ENCODE data around the gene TLL1.

TLL1 gene

DNA sequence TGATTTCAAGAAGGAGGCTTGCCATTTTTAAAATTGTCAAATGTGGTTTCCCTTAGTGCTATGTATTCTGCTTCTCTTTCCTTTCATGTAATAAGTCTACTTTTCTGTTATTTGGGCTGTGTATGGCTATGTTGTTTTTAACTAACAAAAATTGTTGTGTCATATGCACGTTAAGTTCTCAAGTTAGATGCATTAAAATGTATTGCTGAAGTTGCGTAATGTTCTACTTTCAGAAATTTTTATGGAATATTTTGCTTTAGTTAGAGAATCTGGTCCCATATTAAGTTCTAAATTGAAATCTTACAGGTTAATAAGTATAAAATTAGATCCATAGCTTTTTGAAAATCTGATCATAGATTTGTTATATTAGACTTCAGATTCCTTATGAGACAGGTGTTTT is 133.2 kb downstream of the TLL1 start:
- no peak for TF ChIP-seq CTCF (IDR thresholded peaks at IDR 0.05; ENCODE audit: insufficient read depth, low read depth, low read length, missing control alignments)
- no peak for DNase-seq (ENCODE audit: low read depth)
- no peak overlapping the region for H3K4me3 ChIP-seq (ENCODE audit: low read length)

GRCh38 chr4:166008510-166008909 is 135.5 kb downstream of the TLL1 start:
- no peak for TF ChIP-seq CTCF (IDR thresholded peaks at IDR 0.05; ENCODE audit: insufficient read depth, low read depth, low read length, missing control alignments)
- H3K4me3 ChIP-seq (ENCODE audit: low read length) = no peak overlapping the region
- no peak for DNase-seq (ENCODE audit: low read depth)

DNA sequence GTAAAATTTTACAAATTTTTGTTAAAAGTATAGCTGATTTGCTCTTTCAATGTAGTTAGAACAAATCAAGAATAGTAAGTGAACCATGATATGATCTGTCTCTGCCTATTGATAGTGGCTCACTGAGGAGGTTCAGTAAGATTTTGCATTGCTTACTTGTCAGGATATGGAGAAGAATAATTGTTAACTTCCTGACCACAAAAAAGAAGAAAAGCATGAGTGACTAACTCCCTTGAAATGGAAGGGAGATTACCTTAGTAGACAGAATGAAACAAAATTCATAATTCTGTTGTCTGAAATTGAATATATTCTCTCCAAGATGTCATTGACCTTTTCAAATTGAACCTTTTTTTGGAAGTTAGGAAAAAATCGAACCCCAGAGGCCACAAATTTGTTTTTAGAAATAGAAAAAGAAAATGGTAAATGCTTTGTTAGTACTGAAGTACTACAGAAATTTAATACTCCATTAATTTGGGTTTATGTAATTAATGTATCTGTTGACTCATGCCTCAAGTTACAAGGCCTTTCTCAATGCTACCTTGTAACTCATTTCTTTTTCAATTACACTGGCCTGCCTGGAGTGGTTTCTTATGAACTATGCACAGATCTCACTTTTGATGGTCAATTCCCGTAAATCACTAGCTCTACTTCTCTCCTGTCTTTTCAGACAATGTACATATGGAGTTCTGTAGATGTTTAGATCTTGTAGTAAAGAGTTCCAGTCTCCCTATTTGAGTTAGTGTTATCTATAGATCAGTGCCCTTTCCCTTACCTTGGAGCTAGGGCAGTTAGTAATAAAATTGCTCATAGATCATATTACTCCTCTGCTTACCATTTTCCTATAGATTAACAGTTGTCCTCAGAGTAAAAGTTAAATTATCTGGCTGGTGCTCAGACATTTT is 139.3 kb downstream of the TLL1 start:
- no peak overlapping the region for H3K4me3 ChIP-seq (ENCODE audit: low read length)
- no peak for TF ChIP-seq CTCF (IDR thresholded peaks at IDR 0.05; ENCODE audit: insufficient read depth, low read depth, low read length, missing control alignments)
- peak; percentile 61 for DNase-seq (ENCODE audit: low read depth)

DNA sequence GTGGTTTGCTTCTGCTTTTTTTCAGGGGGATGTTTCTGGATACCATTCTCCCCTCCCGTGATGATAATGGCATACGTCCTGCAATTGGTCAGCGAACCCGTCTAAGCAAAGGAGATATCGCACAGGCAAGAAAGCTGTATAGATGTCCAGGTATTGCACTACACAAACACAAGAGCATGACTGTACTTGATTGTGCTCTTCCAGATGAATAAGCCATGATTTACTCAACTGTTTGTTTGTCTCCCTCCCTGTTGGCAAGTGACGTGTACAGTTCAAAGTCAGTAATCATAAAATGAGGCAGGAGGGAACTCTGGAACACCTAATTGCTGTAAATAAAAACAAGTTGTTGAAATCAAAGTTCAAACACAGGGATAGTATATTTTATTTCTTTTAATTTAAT is 141.4 kb downstream of the TLL1 start:
- no peak overlapping the region for H3K4me3 ChIP-seq (ENCODE audit: low read length)
- DNase-seq (ENCODE audit: low read depth) = peak; percentile 94
- no peak for TF ChIP-seq CTCF (IDR thresholded peaks at IDR 0.05; ENCODE audit: insufficient read depth, low read depth, low read length, missing control alignments)

DNA sequence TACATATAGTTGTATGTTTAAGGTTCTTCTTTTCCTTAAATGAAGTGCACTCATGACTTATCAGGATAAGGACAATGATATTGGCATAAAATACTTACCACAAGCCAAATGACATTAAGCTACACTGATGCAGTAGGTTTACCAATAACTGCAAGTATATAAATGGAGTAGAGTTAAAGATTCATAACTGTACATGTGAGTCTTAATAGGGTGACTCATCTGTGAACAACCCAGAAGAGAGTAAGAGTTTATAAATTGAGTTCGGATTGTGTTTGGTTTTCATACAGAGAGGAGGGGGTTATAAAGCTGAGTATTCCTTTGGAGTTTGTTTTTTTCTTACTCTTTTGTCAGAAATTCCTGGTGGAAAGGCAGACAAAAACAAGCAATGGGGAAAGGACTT is 144.8 kb downstream of the TLL1 start:
- no peak for TF ChIP-seq CTCF (IDR thresholded peaks at IDR 0.05; ENCODE audit: insufficient read depth, low read depth, low read length, missing control alignments)
- H3K4me3 ChIP-seq (ENCODE audit: low read length) = no peak overlapping the region
- DNase-seq (ENCODE audit: low read depth) = peak; percentile 15

DNA sequence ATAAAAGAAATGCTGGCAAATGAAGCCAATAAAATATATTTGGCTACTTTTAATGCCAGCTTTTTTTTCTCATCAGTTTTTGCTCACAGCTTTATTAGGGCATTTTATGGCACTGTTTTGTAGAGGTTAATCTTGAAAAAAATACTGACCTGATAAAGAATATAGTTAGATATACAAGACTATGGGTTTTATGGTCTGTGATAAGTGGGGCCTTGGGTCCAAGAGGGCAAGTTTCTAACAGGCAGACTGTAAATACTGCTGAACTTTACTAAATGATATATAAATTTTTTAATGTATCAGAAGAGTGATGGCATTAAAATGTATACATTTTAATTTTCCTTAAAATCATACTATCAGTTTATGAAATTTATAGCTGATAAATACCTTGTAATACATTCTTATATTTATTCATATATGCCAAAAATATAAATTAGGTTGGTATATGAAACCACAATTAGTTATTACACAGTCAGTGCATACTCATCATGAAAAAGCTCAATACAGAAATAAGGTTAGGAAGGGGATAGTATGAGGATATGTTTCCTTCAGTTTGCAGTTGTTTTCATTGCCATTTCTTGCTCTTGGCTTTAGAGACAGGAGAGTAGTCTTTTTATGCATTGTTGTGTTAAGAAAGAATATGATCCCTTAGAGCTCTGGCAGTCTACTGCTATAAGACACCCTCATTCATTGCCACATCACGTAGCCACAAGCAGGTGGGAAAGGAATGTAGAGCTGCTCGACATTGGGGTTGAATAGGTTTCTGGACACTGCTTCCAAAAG is 146.6 kb downstream of the TLL1 start:
- no peak for TF ChIP-seq CTCF (IDR thresholded peaks at IDR 0.05; ENCODE audit: insufficient read depth, low read depth, low read length, missing control alignments)
- DNase-seq (ENCODE audit: low read depth) = no peak
- H3K4me3 ChIP-seq (ENCODE audit: low read length) = no peak overlapping the region

All from epithelial cell of esophagus (primary cell).